Activated CD4-positive, alpha-beta T cell treated with anti-CD3 and anti-CD28 coated beads for 48 hours (primary cell): ENCODE results near the gene RPTOR.

ENCODE experiments used
- DNase-seq: peaks from one replicate; pipeline ENCODE4 v3.0.0-alpha.2; 2020

The RPTOR gene

DNA sequence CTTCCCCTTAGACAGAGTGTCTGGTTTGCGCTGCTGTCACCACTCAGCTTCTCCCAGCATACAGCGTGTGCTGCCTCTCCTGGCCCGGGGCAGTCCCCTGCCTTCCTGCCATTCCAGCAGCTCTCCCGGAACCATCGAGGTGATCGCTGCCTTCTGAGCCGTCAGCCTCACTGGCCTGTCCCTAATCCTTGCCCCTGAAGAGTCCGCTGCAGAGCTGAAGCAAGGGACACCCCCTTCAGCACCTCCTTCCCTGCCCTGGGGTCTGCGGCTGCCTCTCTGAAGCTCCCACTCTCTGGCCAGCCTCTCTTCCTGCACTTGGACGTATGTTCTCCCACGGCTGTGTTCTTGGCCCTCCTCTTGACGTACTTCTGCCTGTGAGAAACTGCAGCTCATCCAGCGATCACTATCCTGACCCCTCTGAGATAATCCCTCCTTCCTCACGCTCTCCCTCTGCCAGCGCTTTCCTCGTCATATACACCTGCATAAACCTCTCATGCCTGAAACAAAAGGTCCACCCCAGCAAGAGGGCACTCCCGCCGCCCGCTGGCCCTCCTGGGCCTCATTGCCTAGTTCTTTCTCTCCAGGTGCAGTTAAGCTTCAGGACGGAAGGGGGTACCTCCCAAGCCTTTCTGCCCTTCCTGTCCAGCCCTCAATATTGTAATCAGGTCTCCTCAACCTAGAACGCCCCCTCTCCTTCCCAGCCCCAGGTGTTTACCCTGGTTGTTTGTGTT, 226.4 kb downstream of the RPTOR start:
- DNase-seq = no peak

DNA sequence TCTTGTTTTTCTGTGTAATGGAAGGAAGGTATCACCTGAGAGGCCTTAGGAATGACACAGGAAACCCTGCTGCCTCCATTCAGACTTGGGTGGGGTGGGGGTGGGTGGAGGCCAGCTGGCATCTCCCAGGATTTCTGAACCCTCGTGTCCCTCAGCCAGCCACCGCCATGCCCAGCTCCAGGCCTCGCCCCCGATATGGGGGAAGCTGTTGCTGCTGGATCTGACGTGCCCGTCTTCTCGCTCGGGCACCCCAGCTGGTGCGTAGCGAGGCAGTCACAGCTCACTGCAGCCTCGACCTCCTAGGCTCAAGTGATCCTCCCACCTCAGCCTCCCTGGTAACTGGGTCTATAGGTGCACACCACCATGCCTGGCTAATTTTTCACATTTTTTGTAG, 227.0 kb downstream of the RPTOR start:
- DNase-seq = no peak

DNA sequence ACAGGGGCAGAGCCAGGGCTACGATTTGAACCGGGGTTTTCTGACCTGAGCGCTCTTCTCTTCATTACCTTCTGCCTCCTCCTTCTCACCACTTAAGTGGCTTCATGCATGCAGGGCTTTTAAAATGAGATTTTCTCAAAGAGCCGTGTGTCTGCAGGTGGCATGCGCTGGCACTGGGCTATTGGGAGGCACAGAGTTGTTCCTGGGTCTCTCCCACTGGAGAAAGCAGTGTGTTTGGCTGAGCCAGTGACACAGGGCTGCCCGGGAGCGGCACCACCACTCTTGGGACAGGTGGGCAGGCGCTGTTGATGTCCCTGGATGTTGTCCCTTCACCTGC, 228.2 kb downstream of the RPTOR start:
- no peak for DNase-seq

DNA sequence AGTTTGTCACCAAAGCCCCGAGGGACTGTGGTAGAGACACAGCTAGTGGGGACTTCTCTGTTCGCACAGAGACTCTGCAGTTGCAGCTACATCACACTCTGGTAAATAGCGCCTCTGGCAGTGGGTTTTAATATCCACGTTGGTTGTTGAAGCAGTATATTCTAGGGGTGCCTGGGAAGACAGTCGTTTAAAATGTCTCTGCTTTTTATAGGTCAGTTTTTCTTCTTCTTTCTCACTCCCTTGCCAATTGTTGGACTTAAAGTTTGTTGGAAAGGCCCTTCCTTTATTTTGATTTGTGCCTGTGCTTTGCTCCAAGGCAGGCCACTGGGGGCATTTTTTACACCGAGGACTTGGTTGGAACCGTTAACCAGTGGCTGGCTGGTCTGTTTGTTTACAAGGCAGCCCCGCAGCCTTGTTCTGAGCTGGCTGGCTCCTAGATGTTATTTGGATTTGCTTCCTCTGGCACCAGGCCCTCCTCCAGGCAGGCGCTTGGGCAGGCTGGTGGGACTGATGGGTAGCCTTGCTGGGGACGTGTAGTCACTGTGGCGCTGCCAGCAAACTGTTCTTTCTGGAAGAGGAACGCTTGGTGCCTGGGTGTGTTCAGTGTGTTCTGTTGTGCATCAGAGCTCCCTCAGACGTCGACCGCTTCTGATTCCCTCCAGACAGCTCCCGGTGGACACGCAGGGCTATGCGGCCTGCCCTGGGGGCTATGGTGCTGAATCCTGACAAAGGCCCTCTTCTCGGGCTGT, 228.8 kb downstream of the RPTOR start:
- DNase-seq = peak; percentile 38

DNA sequence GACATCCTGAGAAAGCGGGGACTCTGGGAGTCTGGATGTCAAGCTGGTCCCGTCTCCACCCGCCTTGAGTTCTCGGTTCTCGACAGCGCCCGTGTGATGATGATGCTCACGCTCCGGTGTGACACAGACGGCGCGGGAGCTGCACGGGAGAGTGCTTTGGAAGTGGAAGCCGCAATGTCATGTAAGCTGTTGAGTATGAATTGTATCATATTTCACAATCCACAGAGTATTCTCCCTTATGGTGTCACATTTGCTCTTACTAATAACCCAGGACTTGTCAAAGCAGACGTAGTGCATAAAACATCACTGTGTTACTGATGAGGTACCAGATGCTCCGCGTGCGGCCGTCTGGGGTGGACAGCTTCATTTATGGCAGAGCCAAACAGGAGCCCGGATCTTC, 229.5 kb downstream of the RPTOR start:
- no peak for DNase-seq

DNA sequence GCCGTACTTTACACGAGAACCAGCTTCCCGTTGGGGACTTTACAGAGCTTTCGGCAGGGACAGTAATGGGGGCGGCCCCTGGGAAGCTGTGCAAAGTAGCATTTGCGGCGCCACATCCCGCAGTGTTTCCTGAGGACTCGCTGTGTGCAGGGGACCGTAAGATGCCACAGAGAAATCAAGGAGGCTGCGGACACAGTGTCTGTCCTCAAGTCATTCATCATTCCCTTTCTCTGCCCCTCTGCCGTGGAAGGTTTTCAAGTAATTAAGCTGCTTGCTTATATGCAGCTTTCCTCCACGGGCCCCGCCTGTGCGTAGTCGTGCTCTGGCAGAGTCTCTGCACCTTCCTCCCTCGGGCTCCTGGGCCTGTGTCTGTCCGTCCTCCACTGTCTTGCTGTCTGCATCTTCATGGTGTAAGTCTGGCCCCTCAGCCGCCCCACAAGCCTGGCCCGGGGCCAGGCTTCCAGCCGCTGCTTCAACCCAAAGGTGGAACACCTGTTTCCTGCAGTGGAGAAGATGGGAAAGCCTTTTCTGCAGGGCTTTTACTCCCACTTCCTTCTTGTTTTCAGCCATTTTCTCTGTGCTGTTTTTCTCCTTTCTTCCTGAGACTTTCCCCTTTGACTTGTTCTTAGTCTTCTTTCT, 230.1 kb downstream of the RPTOR start:
- peak; percentile 39 for DNase-seq

DNA sequence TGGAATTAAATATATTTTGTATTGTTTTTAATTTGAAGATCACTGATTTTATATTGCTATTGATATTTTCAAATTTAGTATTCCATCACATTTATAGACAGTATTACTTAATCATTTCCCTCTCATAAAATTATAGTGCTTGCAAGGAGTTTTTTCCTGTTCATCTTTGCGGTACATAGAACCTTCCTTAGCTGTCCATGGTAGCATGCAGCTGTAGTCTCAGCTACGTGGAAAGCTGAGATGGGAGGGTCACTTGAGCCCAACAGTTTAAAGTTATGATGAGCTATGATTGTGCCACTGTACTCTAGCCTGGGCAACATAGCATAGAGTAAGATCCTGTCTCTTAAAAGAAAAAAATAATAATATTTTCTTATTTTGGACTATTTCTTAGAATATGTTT, 231.2 kb downstream of the RPTOR start:
- DNase-seq = no peak

DNA sequence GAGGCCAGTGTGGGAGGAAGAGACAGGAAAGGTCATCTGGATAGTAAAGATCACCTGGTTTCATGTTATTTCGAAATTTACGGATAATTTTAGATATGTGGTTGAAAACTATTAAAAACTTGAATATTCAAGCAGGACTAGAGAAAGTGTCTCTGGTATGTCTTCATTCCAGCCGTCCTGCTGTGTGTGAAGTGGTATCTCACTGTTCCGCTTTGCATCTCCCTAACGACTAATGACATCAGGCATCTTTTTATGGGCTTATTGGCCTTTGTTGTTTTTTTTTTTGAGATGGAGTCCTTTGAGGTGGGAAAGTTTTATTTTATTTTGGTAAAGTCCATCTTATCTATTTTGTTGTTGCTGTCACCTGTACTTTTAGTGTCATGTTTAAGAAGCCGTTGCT, 232.6 kb downstream of the RPTOR start:
- DNase-seq = no peak

DNA sequence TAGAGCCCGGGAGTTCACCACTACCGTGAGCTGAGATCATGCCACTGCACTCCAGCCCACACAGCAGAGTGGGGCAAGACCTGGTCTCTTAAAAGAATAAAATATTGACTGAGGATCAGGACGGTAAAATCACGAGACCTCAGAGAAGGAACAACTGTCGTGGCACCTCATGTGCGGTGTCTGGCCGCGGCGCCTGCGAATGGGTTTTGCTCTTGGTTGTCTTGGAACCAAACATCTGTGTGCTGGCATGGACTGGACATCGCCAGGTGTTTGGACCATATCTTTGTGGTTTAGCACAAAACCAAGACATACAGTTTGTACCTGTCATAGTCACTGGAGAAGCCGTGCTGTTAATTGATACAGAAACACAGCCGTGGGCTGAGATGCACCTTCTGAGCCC, 234.1 kb downstream of the RPTOR start:
- no peak for DNase-seq

DNA sequence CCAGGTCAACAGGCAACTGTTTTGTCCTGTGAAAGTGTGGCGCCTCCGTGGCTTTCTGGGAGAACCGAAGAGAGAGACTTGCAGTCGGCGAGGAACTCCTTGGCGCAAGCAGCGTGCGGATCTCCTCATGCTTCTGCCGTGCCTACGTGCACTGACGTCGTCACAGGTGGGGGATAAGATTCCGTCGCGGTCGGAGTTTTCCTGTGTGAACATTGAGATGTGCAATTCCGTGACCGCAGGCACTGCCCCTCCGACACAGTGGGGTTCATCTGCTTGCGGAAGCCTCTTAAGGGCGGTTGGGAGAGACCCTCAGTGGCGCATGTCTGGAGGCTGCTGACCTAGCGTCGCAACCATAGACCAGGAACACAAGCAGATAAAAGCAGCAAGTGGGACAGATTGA, 234.7 kb downstream of the RPTOR start:
- no peak for DNase-seq

DNA sequence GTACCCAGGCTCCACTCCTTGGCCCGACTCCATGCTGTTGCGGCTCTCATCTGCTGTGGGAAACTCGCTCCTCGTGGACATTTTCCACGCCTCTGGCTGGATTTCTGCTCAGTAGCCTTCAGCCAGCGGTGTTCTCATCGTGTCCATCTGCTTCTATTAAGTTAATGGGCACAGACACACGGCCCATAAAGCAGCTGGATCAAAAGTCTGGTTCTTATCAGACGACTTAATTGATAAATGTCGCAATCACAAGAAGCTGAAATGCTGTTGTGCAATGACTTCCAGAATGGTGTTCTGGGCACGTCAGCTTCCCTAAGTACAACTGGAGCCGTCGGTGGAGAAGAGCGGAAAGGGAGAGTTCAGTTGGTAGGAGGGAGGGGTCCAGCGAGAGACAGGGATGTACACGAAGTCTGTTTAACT, 235.3 kb downstream of the RPTOR start:
- no peak for DNase-seq

DNA sequence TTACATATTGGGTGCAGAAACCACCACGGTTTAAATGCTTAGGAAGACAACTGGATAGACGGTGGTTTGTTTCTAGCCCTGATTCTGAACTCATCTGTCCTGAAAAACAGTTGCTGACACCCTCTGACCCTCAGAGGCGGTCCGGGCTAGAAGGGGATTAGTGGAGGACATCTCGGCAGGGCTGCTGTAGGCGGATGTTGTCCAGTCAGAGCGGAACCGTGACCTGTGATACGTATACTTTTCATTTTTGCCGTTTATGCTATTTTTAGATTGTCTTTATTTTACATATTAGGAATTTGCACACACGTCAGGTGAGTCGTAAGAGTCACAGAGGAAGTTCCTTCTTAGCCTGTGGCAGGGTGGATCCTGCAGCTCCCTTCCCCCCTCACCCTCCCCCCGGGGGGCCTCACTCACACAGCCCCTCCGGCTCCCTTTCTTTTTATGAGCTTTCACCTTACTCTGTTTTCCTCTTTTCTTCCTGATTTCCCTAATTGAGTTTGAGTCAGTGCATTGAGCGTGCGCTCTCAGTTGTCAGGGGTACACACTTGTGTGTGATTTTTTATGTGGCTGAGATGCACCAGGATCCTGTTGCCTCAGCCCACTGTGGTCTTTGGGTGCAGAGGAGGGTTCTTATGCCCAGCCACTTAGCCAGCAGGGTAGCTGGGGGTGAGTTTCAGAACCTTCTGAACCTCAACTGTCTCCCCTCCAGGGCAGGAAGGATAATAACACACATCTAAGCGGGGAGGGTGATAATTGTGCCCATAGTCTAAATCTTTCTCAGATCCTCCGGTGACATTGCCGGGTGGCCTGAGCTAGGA, 236.0 kb downstream of the RPTOR start:
- peak; percentile 70 for DNase-seq

DNA sequence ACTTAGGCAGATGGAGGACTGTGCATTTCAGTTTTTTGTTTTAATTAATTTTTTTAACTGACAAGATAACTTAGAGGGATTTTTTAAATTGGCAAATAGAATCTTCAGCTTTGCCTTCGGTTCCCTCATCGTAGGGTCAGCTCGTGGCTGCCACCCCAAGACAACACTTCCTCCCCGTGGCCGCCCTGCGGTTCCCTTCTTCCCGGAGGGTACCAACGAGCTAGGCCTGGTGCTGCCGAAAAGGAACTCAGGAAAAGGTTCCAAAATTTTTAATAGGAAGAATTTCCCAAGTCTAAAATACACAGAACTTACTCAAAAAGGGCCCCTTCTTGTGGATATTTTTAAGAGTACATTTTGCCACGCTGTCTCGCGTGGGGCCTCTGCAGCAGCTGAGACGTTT, 236.6 kb downstream of the RPTOR start:
- DNase-seq = no peak

DNA sequence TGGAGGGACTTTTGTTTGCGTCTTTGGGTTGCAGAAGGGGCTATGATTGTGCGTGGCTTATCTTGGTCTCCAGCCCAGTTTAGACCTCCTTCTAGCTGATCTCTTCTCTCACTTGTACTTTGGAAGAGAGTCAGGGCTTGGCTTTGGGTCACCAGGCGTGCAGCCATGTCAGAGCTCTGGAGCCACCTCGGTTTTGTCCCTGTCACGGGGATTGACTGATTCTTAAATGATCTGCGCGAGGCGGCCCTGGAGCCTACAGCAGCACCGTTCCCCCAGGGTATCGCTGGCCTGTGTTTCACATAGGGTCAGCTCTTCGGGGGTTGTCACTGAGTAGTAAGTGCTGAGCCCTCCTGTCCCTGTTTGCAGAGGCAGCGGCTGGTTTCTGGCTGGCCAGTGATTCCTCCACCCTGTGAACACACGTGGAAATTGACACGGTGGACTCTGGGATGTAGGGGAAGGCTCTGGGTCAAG, 237.2 kb downstream of the RPTOR start:
- no peak for DNase-seq

DNA sequence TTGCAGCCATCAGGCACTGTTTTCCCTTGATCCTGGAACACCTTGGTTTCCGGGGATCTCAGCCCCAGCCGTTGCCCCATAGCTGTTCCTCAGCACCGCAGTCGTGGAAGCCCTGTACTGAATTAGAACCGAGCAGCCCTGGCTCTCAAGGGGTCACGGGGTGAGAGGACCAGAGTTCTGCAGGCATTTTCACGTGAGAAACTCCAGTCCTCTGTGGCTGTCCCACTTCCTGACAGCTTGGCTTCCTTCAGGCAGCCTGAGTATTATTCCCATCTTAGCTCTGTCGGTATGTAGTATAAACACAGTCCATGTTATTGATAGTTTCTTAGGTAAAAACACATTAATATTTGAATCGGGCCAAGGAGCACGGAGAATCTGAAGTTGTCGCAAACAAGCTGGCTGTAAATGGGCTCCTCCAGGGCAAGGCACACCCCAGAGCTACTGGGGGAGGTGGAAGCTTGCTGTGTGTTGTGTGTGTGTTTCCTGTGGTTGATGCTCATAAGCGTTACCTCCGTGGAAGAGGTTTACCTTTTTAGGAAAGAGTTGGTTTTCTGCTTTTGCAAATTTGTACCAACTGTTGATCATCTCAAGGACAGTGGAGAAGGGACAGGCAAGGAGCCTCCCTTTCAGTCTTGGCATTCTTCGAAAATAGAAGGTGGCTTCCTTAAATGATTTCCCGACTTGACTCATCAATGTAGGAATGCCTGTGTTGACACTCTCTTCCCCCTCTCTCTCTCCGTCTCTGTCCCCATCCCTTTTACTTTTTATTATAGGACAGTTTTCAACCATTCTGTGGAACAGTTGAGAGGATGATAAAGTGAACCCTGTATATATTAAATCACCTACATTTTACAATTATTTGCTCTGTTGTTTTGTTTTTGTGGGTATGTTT, 238.1 kb downstream of the RPTOR start:
- peak; percentile 53 for DNase-seq

DNA sequence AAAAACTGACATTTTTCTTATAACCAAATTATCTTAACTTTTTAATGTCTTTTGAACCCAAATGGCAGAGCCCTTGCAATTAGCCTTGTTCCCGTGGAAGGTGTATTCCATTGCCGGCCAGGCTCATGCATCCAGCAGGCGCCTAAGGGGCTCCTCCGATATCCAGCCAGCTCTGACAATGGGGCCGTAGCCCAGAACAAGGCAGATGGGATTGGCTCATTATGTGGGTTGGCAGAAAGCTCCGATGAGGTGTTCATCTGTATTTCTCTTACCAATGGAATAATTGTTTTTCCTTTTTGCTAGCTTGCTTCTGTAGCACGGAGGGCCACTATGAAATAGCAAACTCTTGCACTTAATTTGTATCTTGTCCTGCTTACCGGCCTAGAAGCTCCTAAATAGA, 238.8 kb downstream of the RPTOR start:
- no peak for DNase-seq

DNA sequence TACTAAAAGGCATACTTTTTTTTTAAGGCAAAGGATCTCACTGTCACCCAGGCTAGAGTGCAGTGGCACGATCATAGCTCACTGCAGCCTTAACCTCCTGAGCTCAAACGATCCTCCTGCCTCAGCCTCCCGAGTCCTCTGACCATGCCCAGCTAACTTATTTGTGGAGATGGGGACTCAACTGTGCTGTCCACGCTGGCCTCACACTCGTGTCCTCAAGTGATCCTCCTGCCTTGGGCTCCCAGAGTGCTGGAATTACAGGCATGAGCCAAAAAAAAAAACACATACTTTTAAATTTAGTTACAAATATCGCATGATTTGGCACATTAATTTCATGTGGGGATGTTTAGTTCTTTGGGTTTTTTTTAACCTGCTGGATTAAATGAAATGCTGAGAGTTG, 239.3 kb downstream of the RPTOR start:
- no peak for DNase-seq

DNA sequence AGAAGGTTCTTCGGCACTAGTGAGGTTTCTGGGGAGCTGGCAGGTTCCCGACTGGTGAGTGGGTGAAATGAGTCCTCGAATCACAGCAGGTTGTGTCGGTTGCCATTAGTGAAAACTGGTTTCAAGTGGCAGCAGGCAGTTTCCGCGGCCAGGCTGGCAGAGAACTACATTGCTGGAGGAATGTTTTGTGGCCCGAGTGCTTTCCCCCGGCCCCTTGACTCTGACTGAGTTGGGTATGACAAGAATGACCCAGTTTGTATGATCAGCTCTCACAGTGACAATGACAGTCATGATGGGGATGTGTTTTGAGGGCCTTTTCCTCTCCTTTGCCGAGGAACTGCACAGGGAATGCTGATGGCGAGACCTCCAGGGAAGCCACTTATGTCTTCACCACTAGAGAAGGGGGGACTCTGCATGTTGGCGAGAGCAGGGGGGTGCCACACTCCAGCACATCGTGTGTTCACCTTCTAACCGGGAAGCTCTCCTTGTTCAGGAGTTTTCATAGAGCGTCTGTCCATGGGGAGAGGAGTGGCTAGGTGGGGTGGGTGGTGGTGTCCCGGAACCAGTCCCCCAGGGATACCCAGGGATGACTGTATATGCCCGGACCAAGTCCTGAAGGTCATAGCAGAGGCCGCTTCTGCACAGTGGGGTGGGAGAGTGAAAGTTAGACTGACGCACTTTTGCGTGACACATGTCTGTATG, 241.0 kb downstream of the RPTOR start:
- DNase-seq = peak; percentile 76

DNA sequence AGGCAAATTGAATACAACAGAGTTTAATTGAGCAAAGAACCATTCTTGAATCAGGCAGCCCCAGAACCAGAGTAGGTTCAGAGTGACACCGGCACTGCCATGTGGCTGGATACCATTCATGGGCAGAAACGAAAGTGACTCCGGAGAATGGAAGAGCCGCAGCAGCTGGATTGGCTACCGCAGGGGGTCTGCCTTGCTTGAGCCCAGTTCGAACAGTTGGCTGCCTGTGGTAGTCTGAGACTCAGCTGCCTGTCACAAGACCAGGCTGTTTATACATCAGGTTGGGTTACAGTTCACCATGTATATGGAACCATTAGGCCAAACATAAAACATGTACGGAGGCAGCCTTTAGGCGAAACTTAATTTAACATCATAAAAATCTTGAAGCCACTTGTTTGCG, 241.8 kb downstream of the RPTOR start:
- no peak for DNase-seq

DNA sequence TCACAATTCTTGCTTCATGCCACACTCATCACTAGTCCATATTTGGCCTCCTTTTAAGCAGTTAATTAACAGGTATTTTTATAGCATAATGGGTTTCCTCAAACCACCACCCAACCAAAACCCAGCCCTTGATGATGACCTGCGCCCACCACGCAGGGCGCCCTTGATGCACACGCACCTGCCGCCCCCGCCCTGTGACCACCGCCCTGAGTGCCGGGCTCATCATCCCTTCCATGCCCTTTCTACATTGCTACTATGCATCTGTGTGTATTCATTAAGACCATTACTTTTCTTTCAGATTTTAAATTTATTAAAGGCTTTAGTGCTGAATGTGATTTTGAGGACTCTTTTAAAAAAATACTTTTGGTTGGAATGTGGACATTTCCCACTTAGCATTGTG, 242.2 kb downstream of the RPTOR start:
- DNase-seq = no peak

DNA sequence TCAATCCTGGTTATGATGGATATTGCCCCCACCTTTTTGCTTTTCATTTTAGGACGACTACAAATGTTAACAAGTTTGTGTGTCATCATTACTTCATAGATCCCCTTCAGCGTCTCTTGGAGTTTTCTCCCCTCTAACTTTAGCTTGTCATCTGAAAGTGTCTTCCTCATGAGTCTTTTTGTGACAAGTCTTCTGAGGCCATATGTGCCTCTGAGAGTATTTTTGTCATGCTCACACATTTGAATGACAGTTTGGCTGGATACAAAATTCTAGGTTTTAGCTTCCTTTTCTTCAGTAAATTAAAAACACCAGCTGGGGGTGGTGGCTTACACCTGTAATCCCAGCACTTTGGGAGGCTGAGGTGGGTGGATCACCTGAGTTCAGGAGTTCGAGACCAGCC, 243.2 kb downstream of the RPTOR start:
- no peak for DNase-seq
